Posterior cingulate gyrus (tissue), 11 donors: Measurements from ENCODE around the gene APC2.
A peak's percentile ranks its signal among the peaks of the same experiment; 100 is the strongest.
"Not testable (repeated sequence)": the region's sequence is repeated elsewhere in the genome, so short reads cannot be mapped to it uniquely, and the experiment has no call there.

ENCODE experiments used
- DNase-seq, 10 donors: peaks; one replicate each; pipeline versions ENCODE4 v3.0.0 to v3.0.0-alpha.2; 2020 to 2021; ENCODE audit warnings: mixed read lengths in 3 of 10
- intact Hi-C: fragments of 100-400 bp; cut with DNase I; formaldehyde crosslinking; loops from one replicate; pipeline ENCODE4 v1.15.1; 2023

APC2 gene

DNA sequence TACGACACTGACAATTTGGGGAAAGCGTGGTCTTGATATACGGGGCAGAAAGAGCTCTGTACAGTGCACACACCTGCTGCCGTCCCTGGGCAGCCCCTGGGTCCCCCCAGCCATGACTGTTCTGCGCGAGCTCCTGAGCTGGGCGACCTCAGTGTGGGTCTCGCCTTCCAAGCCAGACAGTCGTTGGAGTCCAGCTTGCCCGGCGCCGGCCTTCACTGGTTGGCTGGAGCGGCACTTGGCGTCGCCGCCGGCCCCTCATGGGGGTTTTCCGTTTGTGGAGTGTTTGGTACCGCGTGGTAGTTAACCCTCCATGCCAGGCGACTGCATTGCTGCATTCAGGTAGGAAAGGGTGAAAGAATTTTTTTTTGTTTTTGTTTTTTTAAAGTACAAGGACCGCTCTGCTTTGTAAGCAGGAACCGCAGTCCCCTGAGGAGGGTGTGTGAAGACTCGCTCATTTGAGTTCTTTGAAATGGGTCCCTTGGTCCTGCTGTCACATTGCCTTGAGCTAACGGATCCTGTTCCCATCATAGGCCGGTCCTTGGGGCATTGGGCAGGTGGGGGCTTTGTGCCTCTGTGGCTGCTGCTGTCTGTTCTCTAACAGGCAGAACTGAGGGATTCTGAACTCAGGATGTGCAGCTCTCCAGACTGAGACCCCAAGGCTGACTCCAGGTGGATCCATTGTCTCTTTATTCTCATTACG is 22.6 kb upstream of the APC2 start:
- DNase-seq: no peak
- intact Hi-C loops: no loop called here

DNA sequence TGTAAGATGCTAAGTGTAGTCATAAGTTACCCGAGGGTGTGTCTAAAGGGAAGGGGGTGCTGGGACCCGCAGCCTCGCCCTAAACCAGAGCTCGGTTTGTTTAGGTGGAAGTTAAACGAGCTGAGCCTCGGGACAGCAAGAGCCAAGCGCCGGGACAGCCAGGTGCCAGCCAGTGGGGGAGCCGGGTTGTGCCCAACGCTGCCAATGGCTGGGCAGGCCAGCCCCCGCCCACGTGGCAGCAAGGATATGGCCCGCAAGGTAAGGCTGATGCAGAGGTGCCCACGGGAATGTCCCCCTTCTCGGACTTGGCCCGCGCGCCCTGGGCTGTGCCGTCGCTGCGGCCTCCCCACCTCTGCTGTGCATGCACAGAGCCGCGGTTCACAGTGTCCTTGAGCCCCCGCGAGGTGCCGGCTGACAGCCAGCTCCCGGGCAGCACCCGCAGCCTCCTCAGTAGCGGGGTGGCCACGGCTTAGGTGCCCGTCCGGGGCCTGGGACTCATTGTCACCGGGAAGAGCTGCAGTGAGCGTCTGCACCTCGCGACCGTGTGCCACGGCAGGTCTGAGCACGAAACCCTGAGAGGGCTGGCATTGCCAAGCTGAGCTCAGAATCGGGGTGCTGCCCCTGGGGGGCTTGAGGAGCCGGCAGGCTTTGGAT is 21.1 kb upstream of the APC2 start:
- intact Hi-C loops: no loop called here
- no peak for DNase-seq

DNA sequence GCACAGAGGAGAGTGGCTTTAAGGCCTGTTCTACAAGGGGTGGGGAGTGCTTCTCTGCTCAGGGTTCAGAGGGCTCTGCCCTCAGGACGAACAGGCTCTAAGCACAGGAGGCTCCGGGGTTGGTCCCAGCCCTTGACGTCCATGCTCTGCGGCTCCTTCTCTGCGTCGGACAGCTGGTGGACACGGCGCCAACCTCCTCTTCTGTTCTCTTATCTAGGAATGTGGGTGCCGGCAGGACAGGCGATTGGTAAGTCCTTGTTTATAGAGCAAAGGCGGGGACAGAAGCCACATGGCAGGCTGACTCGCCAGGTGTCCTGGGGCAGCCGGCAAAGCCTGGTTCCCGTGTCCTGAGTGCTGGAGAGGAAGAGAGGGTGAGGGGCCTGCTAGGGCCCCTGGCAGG is 20.2 kb upstream of the APC2 start:
- DNase-seq: no peak
- intact Hi-C loops: loop anchor here (10.0 kb wide), 1 partner anchor 155 kb away; the partner anchor contains the start of gene FAM174C

DNA sequence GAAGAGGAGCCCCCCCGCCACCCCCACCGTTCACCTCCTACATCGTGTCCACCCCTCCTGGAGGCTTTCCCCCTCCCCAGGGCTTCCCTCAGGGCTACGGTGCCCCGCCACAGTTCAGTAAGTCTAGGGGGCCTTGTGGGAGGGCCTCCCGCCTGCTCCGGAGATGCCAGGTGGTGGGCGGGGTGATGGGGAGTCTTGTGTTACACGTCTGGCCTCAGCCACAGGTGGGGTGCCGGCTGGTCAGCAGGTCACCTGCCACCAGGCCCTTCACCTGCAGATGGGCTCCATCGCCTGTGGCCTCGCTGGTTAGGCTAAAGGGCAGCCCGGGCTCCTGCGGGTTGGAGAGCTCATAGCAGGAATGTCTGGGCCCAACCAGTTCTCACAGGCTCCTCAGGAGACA is 19.7 kb upstream of the APC2 start:
- no peak for DNase-seq
- intact Hi-C loops: loop anchor here (10.0 kb wide), 1 partner anchor 155 kb away; the partner anchor contains the start of gene FAM174C

DNA sequence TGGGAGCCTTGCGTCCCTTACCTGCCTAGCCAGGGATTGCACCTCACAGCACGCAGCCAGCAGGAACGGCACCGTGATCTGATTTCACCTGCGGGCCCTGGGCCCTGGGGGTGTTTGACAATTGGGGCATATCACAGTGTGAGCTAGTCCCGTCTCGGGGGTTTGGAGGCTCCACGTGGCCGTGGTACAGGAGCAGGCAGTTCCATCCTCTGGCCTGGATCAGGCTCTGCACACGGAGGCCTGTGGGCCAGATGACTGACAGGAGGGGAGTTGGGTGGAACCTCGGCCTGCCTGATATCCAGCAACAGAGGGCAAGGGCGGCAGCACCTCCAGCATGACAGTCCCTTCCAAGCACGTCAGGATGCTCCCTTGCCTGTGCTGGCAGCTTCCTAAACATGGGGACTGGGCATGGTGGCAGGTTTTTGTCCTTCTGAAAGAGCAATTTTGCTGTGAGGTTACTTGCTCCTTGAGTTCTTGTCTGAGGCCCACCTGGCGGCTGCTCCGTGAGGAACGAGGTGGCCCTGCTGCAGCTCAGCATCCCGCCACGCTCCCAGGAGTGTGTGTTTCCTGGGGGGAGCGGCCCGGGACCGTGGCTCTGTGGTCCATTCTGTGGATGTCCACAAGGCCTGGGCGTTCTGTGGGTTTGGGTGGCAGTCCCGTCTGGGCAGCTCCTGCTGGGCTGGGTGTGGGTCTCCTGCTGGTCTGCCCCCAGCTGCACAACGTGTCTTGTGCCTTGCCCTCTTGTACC is 18.0 kb upstream of the APC2 start:
- DNase-seq: no peak
- intact Hi-C loops: loop anchor here (10.0 kb wide), 1 partner anchor 157 kb away; the partner anchor contains the start of gene FAM174C

DNA sequence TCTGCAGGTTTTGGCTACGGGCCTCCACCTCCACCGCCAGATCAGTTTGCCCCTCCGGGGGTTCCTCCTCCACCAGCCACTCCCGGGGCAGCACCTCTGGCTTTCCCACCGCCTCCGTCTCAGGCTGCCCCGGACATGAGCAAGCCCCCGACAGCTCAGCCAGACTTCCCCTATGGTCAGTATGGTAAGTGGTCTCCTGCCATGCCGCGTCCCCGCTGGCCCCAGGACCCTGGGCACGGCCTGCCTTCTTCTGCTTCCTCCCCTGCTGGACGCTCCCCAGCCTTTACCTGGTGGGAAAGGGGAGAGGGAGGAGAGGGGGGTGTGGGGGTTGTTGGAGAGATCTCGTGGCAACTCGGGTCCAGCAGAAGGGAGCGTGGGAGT is 17.4 kb upstream of the APC2 start:
- no peak for DNase-seq
- intact Hi-C loops: loop anchor here (10.0 kb wide), 1 partner anchor 158 kb away; the partner anchor contains the start of gene FAM174C

DNA sequence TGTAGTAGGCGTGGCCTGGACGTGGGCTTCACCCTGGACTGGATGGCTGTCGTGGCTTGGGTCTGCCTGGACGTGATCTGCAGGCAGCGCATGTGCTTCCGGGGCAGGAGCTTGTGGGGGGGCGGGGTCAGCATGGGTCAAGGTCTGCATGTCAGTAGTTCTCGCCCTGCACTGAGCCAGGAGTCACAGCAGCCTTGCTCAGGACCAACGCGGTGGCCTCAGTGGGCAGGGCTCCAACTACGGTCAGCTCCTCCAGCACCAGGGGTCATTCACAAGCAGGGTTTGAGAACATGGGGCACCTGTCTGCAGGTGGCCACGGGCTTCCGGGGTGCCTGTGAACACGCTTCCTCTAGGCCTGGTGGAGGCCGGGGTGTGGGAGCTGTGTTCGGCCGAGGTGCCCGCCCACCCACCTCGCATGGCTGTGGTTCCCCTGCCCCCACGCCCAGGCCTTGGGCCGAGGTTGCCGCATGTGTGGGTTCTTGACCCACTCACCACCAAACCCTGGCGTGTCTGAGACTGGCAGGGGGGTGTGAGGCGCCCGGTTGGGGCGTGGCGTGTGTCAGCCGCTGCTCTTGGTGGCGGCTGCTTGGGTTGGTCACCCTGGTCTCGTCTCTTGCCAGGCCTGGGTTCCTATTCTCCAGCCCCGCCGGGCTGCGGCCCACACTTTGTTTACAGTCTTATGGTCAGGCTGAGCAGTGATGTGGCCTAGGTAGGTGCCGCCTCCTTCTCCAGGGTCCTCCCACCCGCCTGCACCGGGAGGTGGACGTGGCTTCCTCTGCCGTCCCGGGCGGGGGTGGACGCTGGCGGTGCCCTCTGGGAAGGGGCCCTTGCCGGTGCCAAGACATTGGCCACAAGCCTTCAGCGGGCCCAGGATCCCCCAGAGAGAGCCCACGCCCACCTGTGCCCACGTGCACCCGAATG is 16.5 kb upstream of the APC2 start:
- DNase-seq: peak in 1 of 10 donors; percentile 85
- intact Hi-C loops: loop anchor here (10.0 kb wide), 1 partner anchor 159 kb away; the partner anchor contains the start of gene FAM174C

DNA sequence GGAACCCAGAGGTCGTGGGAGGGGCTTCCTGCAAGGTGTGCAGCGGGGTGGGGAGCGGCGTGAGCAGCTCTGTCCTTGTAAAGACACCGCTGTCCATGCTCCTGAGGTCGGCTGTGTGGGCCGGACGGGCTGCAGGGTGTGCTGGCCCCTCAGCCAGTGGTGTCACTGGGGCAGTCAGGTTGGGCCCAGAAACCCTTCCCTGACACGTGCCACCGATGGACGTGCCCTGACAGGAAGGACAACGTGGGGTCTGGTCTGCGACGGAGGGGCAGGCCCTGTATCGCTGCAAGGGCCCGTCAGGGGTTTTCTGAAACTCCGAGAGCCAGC is 15.9 kb upstream of the APC2 start:
- intact Hi-C loops: loop anchor here (10.0 kb wide), 1 partner anchor 159 kb away; the partner anchor contains the start of gene FAM174C
- no peak for DNase-seq

DNA sequence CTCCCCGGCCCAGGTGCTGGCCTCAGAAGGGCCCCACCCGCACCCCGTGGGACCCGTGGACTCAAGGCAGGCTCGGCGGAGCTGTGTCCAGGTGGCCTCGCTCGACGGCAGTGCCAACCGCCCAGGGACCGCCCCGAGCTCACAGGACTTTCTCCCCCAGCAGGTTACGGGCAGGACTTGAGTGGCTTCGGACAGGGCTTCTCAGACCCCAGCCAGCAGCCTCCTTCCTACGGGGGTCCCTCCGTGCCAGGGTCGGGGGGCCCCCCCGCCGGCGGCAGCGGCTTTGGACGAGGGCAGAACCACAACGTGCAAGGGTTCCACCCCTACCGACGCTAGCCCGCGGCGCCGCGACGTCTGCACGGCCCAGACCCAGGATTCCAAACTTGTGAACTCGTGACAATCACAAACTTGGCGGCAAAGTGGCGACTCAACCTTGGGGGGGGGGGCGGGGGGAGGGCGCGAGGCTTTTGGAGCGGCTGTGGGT is 15.3 kb upstream of the APC2 start:
- intact Hi-C loops: loop anchor here (10.0 kb wide), 1 partner anchor 160 kb away; the partner anchor contains the start of gene FAM174C
- DNase-seq: no peak

DNA sequence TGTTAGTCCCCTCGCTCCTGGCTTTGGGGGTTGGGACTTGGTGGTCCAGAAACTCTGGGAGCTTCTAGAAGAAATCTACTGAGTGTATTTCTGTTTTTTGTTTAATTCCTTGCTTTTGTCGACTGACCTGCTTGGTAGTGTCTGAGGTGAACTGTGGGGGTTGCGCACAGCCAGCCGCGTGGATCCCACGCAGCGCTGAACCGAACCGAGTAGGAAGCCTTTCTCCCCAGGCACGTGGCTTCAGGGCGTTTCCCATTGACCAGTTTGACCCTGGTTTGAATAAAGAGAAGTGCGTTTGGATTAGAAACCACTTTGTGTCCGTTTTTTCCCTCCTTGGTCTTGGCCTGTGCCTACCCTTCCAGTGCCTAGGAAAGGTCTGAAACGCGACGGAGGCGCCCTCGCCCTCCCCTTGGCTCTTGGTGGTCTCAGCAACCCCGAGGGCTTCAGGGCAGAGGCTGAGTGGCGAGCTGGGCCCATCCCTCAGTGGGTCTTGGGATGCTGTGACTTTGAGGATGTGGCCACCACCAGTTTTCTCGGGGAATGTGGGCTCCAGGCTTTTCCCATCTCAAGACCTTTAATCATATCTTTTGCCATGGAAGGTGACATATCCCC is 14.4 kb upstream of the APC2 start:
- intact Hi-C loops: loop anchor here (10.0 kb wide), 1 partner anchor 161 kb away; the partner anchor contains the start of gene FAM174C
- DNase-seq: no peak

DNA sequence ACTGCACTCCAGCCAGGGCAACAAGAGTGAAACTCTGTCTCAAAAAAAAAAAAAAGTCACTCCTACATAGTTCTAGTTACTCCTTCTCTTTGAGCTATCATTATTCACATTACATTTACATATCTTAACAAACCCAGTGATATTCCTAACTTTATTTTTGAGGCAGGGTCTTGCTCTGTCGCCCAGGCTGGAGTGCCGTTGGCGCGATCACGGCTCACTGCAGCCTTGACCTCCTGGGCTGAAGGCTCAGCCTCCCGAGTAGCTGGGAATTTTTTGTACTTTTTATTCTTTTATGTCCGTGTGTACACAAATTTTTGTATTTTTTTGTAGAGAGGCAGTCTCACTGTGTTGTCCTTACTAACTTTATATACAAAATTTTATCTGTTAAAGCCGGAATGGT is 12.3 kb upstream of the APC2 start:
- DNase-seq: no peak
- intact Hi-C loops: loop anchor here (2.0 to 10.0 kb wide), 2 partner anchors 29 to 163 kb away; partner anchors contain the start of gene FAM174C

DNA sequence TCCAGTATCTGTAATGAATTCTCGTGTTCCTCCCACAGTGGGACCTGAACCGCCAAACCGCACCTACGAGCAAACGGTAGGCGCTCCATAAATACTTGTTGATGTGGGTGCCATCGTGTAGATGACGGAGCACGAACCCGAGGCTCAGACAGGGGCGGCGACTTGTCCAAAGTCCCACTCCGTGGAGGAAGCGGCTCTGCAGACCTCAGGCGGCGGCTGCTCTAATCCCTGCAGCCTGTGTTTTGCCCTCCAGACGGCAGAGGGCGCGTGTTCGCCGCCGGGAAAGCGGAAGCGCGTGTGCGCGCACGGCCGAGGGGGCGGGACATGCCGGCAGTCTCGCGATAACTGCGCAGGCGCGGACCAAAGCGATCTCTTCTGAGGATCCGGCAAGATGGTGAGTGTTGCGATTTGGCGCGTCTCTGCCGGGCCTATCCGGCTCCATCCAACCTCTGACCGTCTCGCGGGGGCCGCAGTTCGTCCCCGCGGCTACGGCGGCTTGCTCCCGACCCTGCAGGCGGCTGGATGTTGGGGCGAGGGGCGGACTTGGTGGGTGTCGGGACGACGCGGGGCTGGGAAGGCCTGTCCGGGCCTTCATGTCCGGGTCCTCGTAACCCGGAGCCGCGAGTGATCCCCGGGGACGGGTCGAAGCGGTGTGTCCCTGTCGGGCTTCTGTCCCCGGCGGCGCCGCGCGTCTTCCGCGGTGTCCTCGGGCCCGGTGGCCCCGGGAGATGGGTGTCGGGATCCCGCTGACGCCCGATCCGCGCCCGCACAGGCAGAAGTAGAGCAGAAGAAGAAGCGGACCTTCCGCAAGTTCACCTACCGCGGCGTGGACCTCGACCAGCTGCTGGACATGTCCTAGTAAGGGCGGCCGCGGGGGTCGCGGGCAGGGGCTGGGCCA is 11.6 kb upstream of the APC2 start, which contains the start of gene RPS15:
TSS of gene RPS15 (plus strand) at position 362 of the 898 bp plus-strand sequence. CDS start at position 392, 30 bp downstream.
- intact Hi-C loops: loop anchor here (10.0 kb wide), 1 partner anchor 163 kb away; the partner anchor contains the start of gene FAM174C
- DNase-seq: peak; percentile 91 to 99 (median 94)

DNA sequence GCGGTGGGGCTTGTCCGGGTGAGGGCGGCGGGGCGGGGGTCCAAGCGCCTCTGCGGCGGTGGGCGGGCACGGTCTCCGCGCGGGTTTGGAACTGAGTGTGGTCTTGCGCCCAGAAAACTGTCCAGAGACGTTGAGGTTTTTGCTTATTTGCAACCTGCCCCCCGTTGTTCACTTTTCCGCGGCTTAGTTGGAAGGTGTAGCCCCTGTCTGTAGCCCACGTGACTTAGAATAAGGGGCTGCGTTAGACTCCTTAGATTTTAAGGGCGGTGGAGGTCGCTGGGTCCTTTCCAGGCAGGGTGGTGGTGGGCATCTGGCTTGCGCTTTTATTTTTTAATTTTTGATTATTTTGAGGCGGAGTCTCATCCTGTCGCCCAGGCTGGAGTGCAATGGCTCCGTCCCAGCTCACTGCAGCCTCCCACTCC is 11.0 kb upstream of the APC2 start:
- intact Hi-C loops: loop anchor here (10.0 kb wide), 1 partner anchor 164 kb away; the partner anchor contains the start of gene FAM174C
- DNase-seq: no peak

DNA sequence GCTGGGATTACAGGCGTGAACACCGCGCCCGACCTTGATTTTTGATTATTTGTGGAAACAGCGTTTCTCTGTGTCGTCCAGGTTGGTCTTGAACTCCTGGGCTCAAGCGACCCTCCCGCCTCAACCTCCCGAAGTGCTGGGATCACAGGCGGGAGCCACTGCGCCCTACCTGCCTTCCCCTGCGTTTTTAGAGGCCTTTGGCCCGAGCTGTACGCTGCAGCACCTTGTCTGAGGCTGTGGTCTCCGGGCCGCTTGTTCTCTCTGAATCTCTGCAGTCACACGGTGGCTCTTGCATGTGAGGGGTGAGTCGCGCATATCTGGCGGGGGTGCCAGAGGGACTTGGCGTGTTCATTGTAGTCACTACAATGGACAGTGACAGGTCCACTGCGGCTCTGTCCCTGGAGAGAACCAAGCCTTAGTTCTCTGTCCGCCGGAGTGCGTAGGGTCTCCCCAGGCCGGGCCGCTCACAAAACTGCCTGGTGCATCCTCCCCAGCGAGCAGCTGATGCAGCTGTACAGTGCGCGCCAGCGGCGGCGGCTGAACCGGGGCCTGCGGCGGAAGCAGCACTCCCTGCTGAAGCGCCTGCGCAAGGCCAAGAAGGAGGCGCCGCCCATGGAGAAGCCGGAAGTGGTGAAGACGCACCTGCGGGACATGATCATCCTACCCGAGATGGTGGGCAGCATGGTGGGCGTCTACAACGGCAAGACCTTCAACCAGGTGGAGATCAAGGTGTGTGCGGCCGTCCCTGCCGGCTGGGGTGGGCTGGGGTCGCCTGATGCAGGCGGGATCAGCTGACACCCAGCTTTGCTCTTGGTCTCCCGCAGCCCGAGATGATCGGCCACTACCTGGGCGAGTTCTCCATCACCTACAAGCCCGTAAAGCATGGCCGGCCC is 10.2 kb upstream of the APC2 start:
- DNase-seq: not testable (repeated sequence)
- intact Hi-C loops: loop anchor here (10.0 kb wide), 1 partner anchor 165 kb away; the partner anchor contains the start of gene FAM174C

DNA sequence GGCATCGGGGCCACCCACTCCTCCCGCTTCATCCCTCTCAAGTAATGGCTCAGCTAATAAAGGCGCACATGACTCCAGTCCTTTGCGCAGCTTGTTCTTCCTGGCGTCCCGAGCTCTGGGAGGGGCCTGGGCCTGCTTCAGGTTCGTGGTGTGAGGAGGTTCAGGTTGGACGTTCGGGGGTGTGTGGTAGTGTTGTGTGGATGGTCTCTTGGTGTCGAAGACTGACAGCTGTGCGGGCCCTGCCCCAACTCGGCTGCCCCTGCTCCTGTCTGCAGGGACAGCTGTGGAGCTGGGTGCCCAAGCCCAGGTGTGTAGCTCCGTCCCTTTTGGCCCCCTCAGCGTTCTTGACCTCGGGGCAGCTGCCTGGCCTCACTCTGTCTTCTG is 9.5 kb upstream of the APC2 start:
- intact Hi-C loops: no loop called here
- DNase-seq: no peak

DNA sequence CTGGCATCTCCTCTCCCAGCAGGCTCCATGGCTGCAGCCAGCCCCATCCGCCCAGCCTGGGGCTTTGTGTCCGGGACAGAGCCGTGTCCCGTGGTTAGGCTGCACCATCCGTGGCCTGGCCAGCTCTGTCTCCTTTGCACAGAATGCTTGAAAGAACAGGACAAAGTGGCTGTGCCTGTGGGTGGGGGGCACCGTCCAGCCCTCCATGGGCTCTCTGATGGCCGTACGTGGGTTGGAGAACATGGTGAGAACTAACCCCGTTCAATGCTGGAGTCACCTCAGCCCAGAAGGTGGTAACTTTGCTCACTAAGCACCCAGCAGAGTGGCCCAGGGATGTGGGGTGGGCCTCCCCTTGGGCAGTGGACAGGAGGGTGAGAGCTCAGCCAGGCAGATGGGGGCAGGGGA is 8.9 kb upstream of the APC2 start:
- DNase-seq: no peak
- intact Hi-C loops: no loop called here
